ENCODE data around the gene SLC38A9.
A peak's percentile ranks its signal among the peaks of the same experiment; 100 is the strongest.

SLC38A9 gene

DNA sequence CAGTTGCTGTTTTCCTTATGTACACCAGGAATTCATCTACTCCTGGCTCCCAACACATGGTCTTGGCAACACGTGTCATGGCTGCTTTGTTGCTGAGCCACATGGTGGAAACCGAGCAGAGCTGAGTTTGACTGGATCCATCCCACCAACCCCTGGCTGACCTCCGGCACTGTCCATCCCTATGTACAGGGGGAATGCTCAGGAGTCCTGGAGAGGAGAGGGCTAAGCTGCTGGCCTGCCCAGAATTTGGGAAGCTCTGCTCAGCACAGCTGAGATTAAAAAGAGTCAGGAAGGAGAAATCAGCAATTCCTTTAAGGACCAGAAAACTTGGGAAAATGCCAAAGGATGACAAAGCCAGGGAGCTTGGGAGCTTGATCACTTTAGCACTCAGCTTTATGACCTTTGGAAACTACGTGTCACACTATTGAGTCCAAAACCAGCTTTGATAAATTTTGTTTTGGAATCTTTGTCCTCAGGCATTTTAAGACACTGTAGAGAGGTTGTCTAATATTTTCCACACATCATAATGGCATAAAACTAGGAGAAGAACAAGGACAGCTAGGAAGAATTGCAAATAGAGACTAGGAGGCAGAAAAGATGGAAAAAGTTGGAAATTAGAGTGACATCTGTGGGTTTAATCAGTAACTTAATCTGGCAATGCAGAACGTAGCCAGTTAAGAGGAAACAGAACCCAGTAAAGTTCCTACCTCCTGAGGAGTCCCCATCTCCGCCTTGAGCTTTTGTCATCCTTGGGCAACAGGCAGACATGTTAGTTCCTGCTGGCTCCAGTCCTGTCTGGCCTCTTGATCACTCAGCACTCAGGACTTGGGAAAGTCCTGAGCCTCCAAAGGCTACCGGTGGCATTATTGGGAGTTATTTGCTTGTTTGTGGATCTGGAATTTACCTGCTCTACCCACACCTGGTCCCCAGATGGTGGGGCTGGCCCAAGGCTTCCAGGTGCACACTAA lies 114.8 kb downstream of the SLC38A9 start:
- no peaks in the 10 kb centered on the region for H3K27me3 Mint-ChIP-seq
- peak overlapping the region in 1 of 2 donors; percentile 82 for H3K27ac Mint-ChIP-seq
- ATAC-seq (no peak), DNase-seq (no peak)
- H3K4me3 Mint-ChIP-seq = no peak overlapping the region
- peaks cover 76% of the 10 kb centered on the region for H3K4me1 Mint-ChIP-seq
- peaks cover 0 to 11% of the 10 kb centered on the region in 2 donors for H3K9me3 Mint-ChIP-seq

DNA sequence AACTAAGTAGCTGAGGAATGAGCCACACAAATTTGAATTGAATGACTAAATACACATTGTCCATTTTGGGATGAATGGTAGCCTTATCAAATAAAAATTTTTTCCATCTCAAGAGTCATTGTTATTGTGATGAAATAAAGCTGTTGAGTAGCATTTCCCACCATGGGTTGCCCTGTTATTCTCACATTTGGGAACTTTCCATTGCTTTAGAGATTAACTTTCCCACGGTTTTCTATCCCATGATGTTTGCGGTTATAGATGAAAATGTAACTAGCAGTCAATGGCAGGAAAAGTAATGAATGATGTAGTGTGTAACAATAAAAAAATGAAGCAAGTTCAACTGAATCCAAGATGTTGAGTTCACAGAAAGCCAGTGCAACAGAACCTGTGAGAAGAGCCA lies 117.5 kb downstream of the SLC38A9 start:
- DNase-seq (no peak), ATAC-seq (no peak)
- peaks cover 74% of the 10 kb centered on the region for H3K4me1 Mint-ChIP-seq
- H3K4me3 Mint-ChIP-seq = no peak overlapping the region
- peaks cover 0 to 11% of the 10 kb centered on the region in 2 donors for H3K9me3 Mint-ChIP-seq
- no peaks in the 10 kb centered on the region for H3K27me3 Mint-ChIP-seq
- H3K27ac Mint-ChIP-seq = no peak overlapping the region

DNA sequence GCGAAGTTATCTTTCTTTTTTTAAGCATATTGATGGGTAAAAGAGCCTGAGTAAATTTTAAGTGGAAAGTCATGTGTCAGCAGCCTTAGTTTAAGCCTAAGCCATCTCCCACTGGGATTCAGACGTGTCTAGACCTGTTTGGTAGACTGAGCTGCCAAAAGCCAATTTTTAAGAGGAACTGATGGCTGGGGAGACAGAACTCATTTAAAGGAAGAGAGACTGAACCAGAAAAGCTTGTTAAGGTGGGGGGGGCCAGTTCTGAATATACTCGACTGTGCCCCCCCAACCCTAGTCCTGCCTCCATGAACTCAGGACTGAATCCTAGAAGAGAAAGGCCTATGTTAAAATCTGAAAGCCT lies 119.0 kb downstream of the SLC38A9 start:
- Mint-ChIP-seq H3K4me3 (no peak overlapping the region), H3K27ac (no peak overlapping the region), H3K4me1 (peaks cover 63% of the 10 kb centered on the region), H3K27me3 (no peaks in the 10 kb centered on the region), H3K9me3 (peaks cover 0 to 11% of the 10 kb centered on the region in 2 donors)
- ATAC-seq = no peak
- no peak for DNase-seq

- DNase-seq = no peak
- peak overlapping the region; percentile 15 to 85 for H3K27ac Mint-ChIP-seq
- no peak overlapping the region for H3K4me3 Mint-ChIP-seq
- ATAC-seq = no peak
- peaks cover 0 to 11% of the 10 kb centered on the region in 2 donors for H3K9me3 Mint-ChIP-seq
- peaks cover 57% of the 10 kb centered on the region for H3K4me1 Mint-ChIP-seq
- no peaks in the 10 kb centered on the region for H3K27me3 Mint-ChIP-seq
Observed at GRCh38 chr5:55592388-55593114, 119.6 kb downstream of the SLC38A9 start.

GRCh38 chr5:55591686-55592085 lies 120.4 kb downstream of the SLC38A9 start:
- no peak for DNase-seq
- Mint-ChIP-seq H3K4me3 (peak overlapping the region; percentile 69 to 70), H3K27me3 (no peaks in the 10 kb centered on the region), H3K9me3 (peaks cover 0 to 11% of the 10 kb centered on the region in 2 donors), H3K27ac (peak overlapping the region; percentile 93 to 95), H3K4me1 (peaks cover 49% of the 10 kb centered on the region)
- no peak for ATAC-seq

- Mint-ChIP-seq H3K9me3 (no peaks in the 10 kb centered on the region), H3K4me1 (peaks cover 30% of the 10 kb centered on the region), H3K4me3 (no peak overlapping the region), H3K27me3 (no peaks in the 10 kb centered on the region), H3K27ac (no peak overlapping the region)
- DNase-seq (no peak), ATAC-seq (no peak)
Observed at GRCh38 chr5:55585206-55585610, 126.9 kb downstream of the SLC38A9 start.

DNA sequence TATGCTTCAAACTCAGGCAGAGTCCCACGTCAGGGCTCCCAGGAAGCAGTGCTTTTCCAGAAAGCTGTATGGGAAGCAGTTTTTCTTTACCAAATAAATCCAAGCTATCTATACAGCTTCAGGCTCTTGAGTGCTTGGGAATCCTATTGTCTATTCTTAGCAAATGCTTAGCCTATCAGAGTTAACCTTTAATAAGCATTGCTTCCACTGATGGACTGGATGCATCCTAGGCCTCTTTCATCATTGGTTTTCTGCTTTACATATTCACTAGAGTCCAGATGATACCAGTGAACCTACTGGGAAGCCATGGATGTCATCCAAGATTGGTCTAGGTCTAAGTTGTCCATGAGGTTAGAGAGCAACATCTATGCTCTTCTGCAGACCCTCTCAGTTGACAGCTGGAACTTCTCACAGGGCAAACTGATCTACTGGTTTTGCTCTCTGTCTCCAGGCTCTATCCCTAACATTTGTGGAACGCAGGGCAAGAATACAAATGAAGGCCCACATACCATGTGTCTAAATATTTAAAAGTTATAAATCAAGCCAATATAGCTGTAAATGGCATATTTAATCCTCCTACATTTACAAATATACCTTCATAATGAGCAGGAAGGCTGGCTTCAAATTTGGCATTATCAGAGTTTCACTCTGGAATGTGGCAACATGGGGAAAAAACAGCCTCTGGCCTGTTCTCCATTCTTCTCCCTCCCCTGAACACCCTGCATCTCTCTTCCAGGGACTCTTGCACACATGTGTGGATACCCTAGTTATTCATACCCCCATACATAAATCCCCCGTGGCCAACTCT lies 127.5 kb downstream of the SLC38A9 start:
- H3K27me3 Mint-ChIP-seq = no peaks in the 10 kb centered on the region
- H3K9me3 Mint-ChIP-seq = no peaks in the 10 kb centered on the region
- no peak for ATAC-seq
- H3K27ac Mint-ChIP-seq = peak overlapping the region in 1 of 2 donors; percentile 74
- no peak for DNase-seq
- H3K4me3 Mint-ChIP-seq = no peak overlapping the region
- H3K4me1 Mint-ChIP-seq = peaks cover 31% of the 10 kb centered on the region

GRCh38 chr5:55583578-55583977 lies 128.5 kb downstream of the SLC38A9 start:
- ATAC-seq = no peak
- H3K27me3 Mint-ChIP-seq = no peaks in the 10 kb centered on the region
- no peak overlapping the region for H3K4me3 Mint-ChIP-seq
- H3K27ac Mint-ChIP-seq = no peak overlapping the region
- no peak for DNase-seq
- H3K4me1 Mint-ChIP-seq = peaks cover 35% of the 10 kb centered on the region
- H3K9me3 Mint-ChIP-seq = no peaks in the 10 kb centered on the region

GRCh38 chr5:55582256-55582655 lies 129.9 kb downstream of the SLC38A9 start:
- Mint-ChIP-seq H3K4me3 (peak overlapping the region; percentile 8 to 75), H3K27me3 (no peaks in the 10 kb centered on the region), H3K27ac (peak overlapping the region in 1 of 2 donors; percentile 91), H3K9me3 (no peaks in the 10 kb centered on the region), H3K4me1 (peaks cover 35% of the 10 kb centered on the region)
- peak; percentile 82 for ATAC-seq
- no peak for DNase-seq

- Mint-ChIP-seq H3K27me3 (no peaks in the 10 kb centered on the region), H3K4me1 (peaks cover 46% of the 10 kb centered on the region), H3K27ac (no peak overlapping the region), H3K4me3 (no peak overlapping the region), H3K9me3 (no peaks in the 10 kb centered on the region)
- ATAC-seq (no peak), DNase-seq (no peak)
Observed at GRCh38 chr5:55580042-55580441, 132.1 kb downstream of the SLC38A9 start.

DNA sequence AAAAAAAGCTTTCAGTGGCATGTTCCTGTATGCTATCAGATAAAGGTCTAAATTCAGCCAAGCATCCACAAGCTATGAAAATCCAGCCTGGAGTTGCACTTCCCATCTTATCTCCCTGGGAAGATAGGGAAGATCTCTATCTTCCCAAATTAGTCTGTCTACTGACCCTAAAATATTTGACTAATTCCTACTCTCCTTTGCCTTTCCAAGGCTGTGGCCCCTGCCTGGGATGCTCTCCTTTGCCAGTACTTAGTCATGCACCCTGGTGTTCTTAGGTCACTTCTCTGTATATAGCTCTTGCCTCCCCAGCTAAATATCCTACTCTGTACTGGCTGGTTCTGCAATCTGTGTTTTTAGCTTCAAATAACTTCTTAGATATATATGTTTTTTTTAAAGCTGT lies 133.4 kb downstream of the SLC38A9 start:
- no peak for DNase-seq
- no peak overlapping the region for H3K4me3 Mint-ChIP-seq
- no peaks in the 10 kb centered on the region for H3K9me3 Mint-ChIP-seq
- H3K27me3 Mint-ChIP-seq = no peaks in the 10 kb centered on the region
- peaks cover 44% of the 10 kb centered on the region for H3K4me1 Mint-ChIP-seq
- ATAC-seq = no peak
- H3K27ac Mint-ChIP-seq = no peak overlapping the region

DNA sequence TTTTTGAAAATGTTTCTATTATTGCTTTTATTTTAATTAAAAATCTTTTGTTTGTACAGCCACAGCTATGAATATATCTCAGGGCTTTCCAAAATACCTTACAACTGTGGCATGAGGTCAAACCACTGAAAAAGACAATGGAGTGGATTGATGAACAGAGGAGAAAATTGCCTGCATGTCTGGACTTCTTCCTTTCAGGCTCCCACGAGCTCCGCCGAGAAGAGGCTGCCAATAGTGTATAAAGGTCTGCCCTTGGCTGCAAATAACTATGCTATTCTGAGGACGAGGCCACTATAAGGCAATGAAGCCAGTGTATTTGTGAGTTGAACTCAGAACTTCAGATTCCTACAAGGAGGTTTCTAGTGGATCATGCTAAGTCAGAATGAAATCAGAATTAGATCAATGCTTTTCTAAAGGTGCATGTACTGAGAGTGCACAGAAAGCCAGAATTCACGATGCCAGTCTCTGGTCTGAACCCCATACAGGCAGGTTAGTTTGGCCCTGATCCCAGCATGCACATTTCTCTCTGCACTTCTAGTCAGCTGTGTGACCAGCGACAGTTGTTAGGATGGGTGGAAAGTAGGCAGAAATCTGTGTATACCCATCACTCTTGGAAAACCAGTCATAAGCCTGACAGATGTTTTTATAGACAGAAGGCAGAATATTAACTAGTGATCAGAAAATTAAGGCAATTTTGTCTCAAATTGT lies 134.6 kb downstream of the SLC38A9 start:
- no peaks in the 10 kb centered on the region for H3K27me3 Mint-ChIP-seq
- no peak overlapping the region for H3K4me3 Mint-ChIP-seq
- no peaks in the 10 kb centered on the region for H3K9me3 Mint-ChIP-seq
- no peak for ATAC-seq
- H3K4me1 Mint-ChIP-seq = peaks cover 31% of the 10 kb centered on the region
- DNase-seq = no peak
- no peak overlapping the region for H3K27ac Mint-ChIP-seq

GRCh38 chr5:55576661-55577060 lies 135.5 kb downstream of the SLC38A9 start:
- H3K27ac Mint-ChIP-seq = no peak overlapping the region
- DNase-seq (no peak), ATAC-seq (no peak)
- peaks cover 25% of the 10 kb centered on the region for H3K4me1 Mint-ChIP-seq
- no peak overlapping the region for H3K4me3 Mint-ChIP-seq
- H3K9me3 Mint-ChIP-seq = no peaks in the 10 kb centered on the region
- no peaks in the 10 kb centered on the region for H3K27me3 Mint-ChIP-seq
